ENCODE data around the gene SLC30A5. TPM values are rescaled to one million over a fixed set of nuclear protein-coding genes. Genes with fewer than 3 reads are reported as not detected.

SLC30A5 gene
- total and polyA plus RNA-seq, 2 donors (not counting 3 experiments of a cell fraction or from before 2014, with no cell fraction given) = 33.0 to 37.0 TPM

DNA sequence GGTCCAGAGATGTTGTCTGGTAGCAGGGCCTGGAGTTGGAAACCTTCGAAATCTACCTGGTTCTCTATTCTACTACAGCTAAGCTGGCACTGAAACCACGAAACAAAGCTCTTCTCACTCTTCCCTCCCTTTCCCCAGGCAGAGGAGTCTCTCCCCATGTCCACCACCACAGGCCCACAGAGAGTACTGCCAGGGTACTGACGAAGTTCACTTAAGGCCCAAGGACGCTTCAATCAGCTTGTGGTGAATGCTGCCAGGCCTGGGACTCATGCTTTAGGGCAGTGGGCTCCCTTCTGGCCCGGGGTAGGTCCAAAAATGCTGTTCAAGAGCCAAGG, 55.8 kb downstream of the SLC30A5 start:
- no TSS peak for BruUV-seq (replicated peaks)
- dilution Hi-C loops (cut with MboI; ENCODE audit: extremely low pct_ligation_motif_present, low sequenced_read_pairs) (no loop called here), intact Hi-C loops (cut with micrococcal nuclease) (no loop called here)
- H4K20me1 ChIP-seq (replicated peaks; ENCODE audit: control insufficient read depth, extremely low read depth, insufficient read depth, low read length) = no peaks in the 10 kb centered on the region
- no peak overlapping the region for H3K4me2 ChIP-seq (ENCODE audit: insufficient read depth, low read length)
- no peak overlapping the region for H3K9ac ChIP-seq (replicated peaks; ENCODE audit: extremely low read depth, insufficient read depth, low read length)
- DNase-seq (ENCODE audit: low read depth, low spot score) = no peak
- no peak overlapping the region for H3K27ac ChIP-seq (ENCODE audit: insufficient read depth, low read depth, low read length)
- H3K4me1 ChIP-seq (ENCODE audit: control insufficient read depth, extremely low read depth, insufficient read depth, low read length) = no peaks in the 10 kb centered on the region
- H2AFZ ChIP-seq (ENCODE audit: low read depth, low read length) = no peak overlapping the region
- H3K4me3 ChIP-seq (replicated peaks in 1 of 3; ENCODE audit: insufficient read depth in 1 of 3, low read depth in 1 of 3, low read length in 3 of 3) = no peak overlapping the region
- no peaks in the 10 kb centered on the region for H3K36me3 ChIP-seq (ENCODE audit: control insufficient read depth in 2 of 2, extremely low read depth in 1 of 2, insufficient read depth in 2 of 2, low read length in 2 of 2)
- TF ChIP-seq MYC (IDR thresholded peaks at IDR 0.05; ENCODE audit: low read depth, low read length) (no peak), FOS (IDR thresholded peaks at IDR 0.05; ENCODE audit: borderline replicate concordance, insufficient read depth, low read length) (no peak), GATA2 (IDR thresholded peaks at IDR 0.05; ENCODE audit: insufficient read depth, insufficient read length, low read depth, low read length) (no peak), POLR2AphosphoS5 (IDR thresholded peaks at IDR 0.05; ENCODE audit: insufficient read depth, low read depth, low read length) (no peak), EZH2 (IDR thresholded peaks at IDR 0.05; ENCODE audit: borderline replicate concordance, low read depth, low read length, severe bottlenecking) (no peak), JUN (IDR thresholded peaks at IDR 0.05; ENCODE audit: borderline replicate concordance, insufficient read depth, insufficient read length, low read depth) (no peak), POLR2A (IDR thresholded peaks at IDR 0.05; ENCODE audit: low read depth, low read length) (no peak), CTCF (IDR thresholded peaks at IDR 0.05; ENCODE audit: extremely low read depth in 1 of 2, insufficient read depth in 1 of 2, low read depth in 1 of 2, low read length in 2 of 2) (no peak), MAX (IDR thresholded peaks at IDR 0.05; ENCODE audit: insufficient read depth, insufficient read length) (no peak)
- no peaks in the 10 kb centered on the region for H3K79me2 ChIP-seq (ENCODE audit: control insufficient read depth, insufficient read depth, low read length)
- ChIA-PET POLR2A (no interaction called here), CTCF (no interaction called here)
- FAIRE-seq = no peak
- H3K9me3 ChIP-seq (replicated peaks; ENCODE audit: control insufficient read depth, insufficient read depth, low read length) = no peaks in the 10 kb centered on the region
- no peaks in the 10 kb centered on the region for H3K27me3 ChIP-seq (ENCODE audit: control insufficient read depth in 2 of 2, insufficient read depth in 2 of 2, low read length in 2 of 2)
- H3K9me1 ChIP-seq (replicated peaks; ENCODE audit: control insufficient read depth, extremely low read depth, insufficient read depth, low read length) = no peaks in the 10 kb centered on the region

Measured in endothelial cell of umbilical vein (primary cell).